Nucleus accumbens (tissue), 56 donors: Measurements from ENCODE around the gene MEI4.
"Not testable (repeated sequence)": the region's sequence is repeated elsewhere in the genome, so short reads cannot be mapped to it uniquely, and the experiment has no call there.

Experiments
- DNase-seq, 56 donors: peaks; one replicate each; lab custom pipeline; 2025; lab: John Stamatoyannopoulos, UW

MEI4 gene

GRCh38 chr6:77812304-77812703 is 159.5 kb downstream of the MEI4 start:
- no peak for DNase-seq

GRCh38 chr6:77813090-77813489 is 160.3 kb downstream of the MEI4 start:
- DNase-seq, result no peak

GRCh38 chr6:77814119-77814518 is 161.3 kb downstream of the MEI4 start:
- DNase-seq, result no peak

GRCh38 chr6:77815531-77815930 is 162.7 kb downstream of the MEI4 start:
- DNase-seq, result no peak

GRCh38 chr6:77816766-77817270 is 164.0 kb downstream of the MEI4 start:
- no peak for DNase-seq

- DNase-seq, result no peak
Observed at GRCh38 chr6:77822265-77822664, 169.4 kb downstream of the MEI4 start.

- DNase-seq, result no peak
Observed at GRCh38 chr6:77825204-77825603, 172.4 kb downstream of the MEI4 start.

- DNase-seq, result no peak
Observed at GRCh38 chr6:77829736-77830135, 176.9 kb downstream of the MEI4 start.

GRCh38 chr6:77833749-77834148 is 180.9 kb downstream of the MEI4 start:
- not testable (repeated sequence) for DNase-seq

- DNase-seq, result no peak
Observed at GRCh38 chr6:77834591-77834996, 181.8 kb downstream of the MEI4 start.

- no peak for DNase-seq
Observed at GRCh38 chr6:77837034-77837784, 184.4 kb downstream of the MEI4 start.

GRCh38 chr6:77839292-77839691 is 186.5 kb downstream of the MEI4 start:
- no peak for DNase-seq

GRCh38 chr6:77844822-77845221 is 192.0 kb downstream of the MEI4 start:
- DNase-seq, result no peak

GRCh38 chr6:77853401-77853800 is 200.6 kb downstream of the MEI4 start:
- no peak for DNase-seq

GRCh38 chr6:77856391-77856790 is 203.6 kb downstream of the MEI4 start:
- no peak for DNase-seq

GRCh38 chr6:77857421-77857820 is 204.6 kb downstream of the MEI4 start:
- no peak for DNase-seq

- no peak for DNase-seq
Observed at GRCh38 chr6:77876300-77876699, 223.5 kb downstream of the MEI4 start.

- DNase-seq, result no peak
Observed at GRCh38 chr6:77879527-77879926, 226.7 kb downstream of the MEI4 start.

- DNase-seq, result no peak
Observed at GRCh38 chr6:77880501-77880900, 227.7 kb downstream of the MEI4 start.

GRCh38 chr6:77883851-77884250 is 231.0 kb downstream of the MEI4 start:
- DNase-seq, result no peak

GRCh38 chr6:77893391-77893790 is 240.6 kb downstream of the MEI4 start:
- DNase-seq, result no peak

- DNase-seq, result no peak
Observed at GRCh38 chr6:77906070-77906469, 253.2 kb downstream of the MEI4 start.

GRCh38 chr6:77910826-77911225 is 258.0 kb downstream of the MEI4 start:
- DNase-seq, result no peak
